Stimulated activated CD4-positive, alpha-beta T cell treated with anti-CD3 and anti-CD28 coated beads, Interleukin-15, amount 100 ng/mL, for 24 hours (primary cell): Measurements from ENCODE around the gene STAMBP.
"Not testable (repeated sequence)": the region's sequence is repeated elsewhere in the genome, so short reads cannot be mapped to it uniquely, and the experiment has no call there.

Source experiments
- DNase-seq: peaks from one replicate; pipeline ENCODE4 v3.0.0-alpha.2; 2020

The STAMBP gene

GRCh38 chr2:73837847-73838585 lies 9.3 kb downstream of the STAMBP start:
- no peak for DNase-seq

GRCh38 chr2:73838889-73839534 lies 10.3 kb downstream of the STAMBP start:
- no peak for DNase-seq

- no peak for DNase-seq
These were observed 11.1 kb downstream of the STAMBP start for GRCh38 chr2:73839653-73840411.

- no peak for DNase-seq
These were observed 13.4 kb downstream of the STAMBP start for GRCh38 chr2:73841912-73842738.

GRCh38 chr2:73842739-73843019 lies 13.9 kb downstream of the STAMBP start:
- no peak for DNase-seq

GRCh38 chr2:73844087-73844486 lies 15.3 kb downstream of the STAMBP start:
- no peak for DNase-seq

- DNase-seq: no peak
These were observed 21.2 kb downstream of the STAMBP start for GRCh38 chr2:73850009-73850408.

- DNase-seq: peak; percentile 15
These were observed 22.5 kb downstream of the STAMBP start for GRCh38 chr2:73851274-73851673.

GRCh38 chr2:73852020-73852419 lies 23.3 kb downstream of the STAMBP start:
- DNase-seq: no peak

GRCh38 chr2:73855526-73855925 lies 26.8 kb downstream of the STAMBP start:
- DNase-seq: no peak

- DNase-seq: no peak
These were observed 27.5 kb downstream of the STAMBP start for GRCh38 chr2:73856214-73856613.

- peak; percentile 65 for DNase-seq
These were observed 31.2 kb downstream of the STAMBP start for GRCh38 chr2:73859721-73860586.

- DNase-seq: no peak
These were observed 34.2 kb downstream of the STAMBP start for GRCh38 chr2:73862987-73863386.

GRCh38 chr2:73868204-73868978 lies 39.6 kb downstream of the STAMBP start:
- no peak for DNase-seq

GRCh38 chr2:73870084-73870483 lies 41.3 kb downstream of the STAMBP start:
- no peak for DNase-seq

GRCh38 chr2:73877071-73877802 lies 48.5 kb downstream of the STAMBP start:
- no peak for DNase-seq

GRCh38 chr2:73877984-73878383 lies 49.2 kb downstream of the STAMBP start:
- not testable (repeated sequence) for DNase-seq

- DNase-seq: no peak
These were observed 56.6 kb downstream of the STAMBP start for GRCh38 chr2:73885406-73885805.

- DNase-seq: peak; percentile 79
These were observed 57.6 kb downstream of the STAMBP start for GRCh38 chr2:73886357-73886756.

- peak; percentile 13 for DNase-seq
These were observed 59.0 kb downstream of the STAMBP start for GRCh38 chr2:73887596-73888353.
